GM12875 (cell line): ENCODE results near the gene EPAS1.
"Not testable (repeated sequence)": the region's sequence is repeated elsewhere in the genome, so short reads cannot be mapped to it uniquely, and the experiment has no call there.

Source experiments
- H3K4me3 ChIP-seq: one replicate; pipeline ENCODE4 v1.5.1; 2011; ENCODE audit warnings: low read depth, low read length, control low read depth
- TF ChIP-seq, protein P1 (sequence below): IDR thresholded peaks from 2 replicates; pipeline ENCODE4 v1.5.1; 2011; ENCODE audit warnings: low read depth, mild to moderate bottlenecking, control low read depth, inconsistent platforms, low read length, moderate library complexity, borderline replicate concordance; ENCODE audit not compliant: insufficient read depth

Gene EPAS1

DNA sequence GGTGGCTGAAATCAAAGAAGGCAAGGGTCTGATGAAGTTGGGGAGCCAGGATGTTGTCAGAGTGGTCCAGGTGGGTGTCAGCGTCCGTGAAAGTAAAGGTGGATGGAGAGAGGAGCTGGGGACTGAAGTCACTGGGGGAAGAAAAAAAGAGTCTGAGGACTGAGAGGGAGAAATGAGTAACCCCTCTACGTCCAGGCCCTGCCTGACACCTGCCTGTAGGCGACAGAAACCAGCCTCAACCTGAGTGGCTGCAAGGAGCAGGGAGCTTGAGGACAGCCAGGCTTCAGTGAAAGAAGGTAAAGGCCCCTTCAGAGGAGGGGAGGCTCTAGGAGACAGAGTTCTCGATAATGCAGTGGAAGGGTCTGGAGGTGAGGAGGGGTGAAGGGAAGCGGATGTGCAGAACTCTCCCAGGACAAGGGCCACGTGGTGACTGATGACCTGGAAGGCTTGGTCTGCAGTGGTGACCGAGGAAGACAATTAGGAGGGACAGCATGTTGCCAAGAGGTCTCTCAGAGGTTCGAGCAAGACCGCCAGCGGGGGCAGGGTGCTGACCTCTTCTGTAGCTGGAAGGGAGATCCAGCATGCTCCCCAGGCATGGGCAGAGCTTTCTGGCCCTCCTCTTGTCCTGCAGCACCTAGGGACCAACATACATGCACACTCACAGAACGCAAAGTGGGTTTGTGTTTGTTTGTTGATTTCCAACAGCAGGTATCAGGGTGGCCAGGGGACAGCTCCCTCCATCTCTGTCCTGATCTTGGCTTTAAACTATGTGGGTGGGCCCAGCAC lies 95.5 kb downstream of the EPAS1 start:
- TF ChIP-seq, protein P1, sequence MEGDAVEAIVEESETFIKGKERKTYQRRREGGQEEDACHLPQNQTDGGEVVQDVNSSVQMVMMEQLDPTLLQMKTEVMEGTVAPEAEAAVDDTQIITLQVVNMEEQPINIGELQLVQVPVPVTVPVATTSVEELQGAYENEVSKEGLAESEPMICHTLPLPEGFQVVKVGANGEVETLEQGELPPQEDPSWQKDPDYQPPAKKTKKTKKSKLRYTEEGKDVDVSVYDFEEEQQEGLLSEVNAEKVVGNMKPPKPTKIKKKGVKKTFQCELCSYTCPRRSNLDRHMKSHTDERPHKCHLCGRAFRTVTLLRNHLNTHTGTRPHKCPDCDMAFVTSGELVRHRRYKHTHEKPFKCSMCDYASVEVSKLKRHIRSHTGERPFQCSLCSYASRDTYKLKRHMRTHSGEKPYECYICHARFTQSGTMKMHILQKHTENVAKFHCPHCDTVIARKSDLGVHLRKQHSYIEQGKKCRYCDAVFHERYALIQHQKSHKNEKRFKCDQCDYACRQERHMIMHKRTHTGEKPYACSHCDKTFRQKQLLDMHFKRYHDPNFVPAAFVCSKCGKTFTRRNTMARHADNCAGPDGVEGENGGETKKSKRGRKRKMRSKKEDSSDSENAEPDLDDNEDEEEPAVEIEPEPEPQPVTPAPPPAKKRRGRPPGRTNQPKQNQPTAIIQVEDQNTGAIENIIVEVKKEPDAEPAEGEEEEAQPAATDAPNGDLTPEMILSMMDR: no peak
- H3K4me3 ChIP-seq: no peak overlapping the region

- TF ChIP-seq, protein P1: no peak
- H3K4me3 ChIP-seq: no peak overlapping the region
These were observed 96.2 kb downstream of the EPAS1 start for GRCh38 chr2:46393347-46393820.

GRCh38 chr2:46393865-46394264 lies 96.7 kb downstream of the EPAS1 start:
- TF ChIP-seq, protein P1: no peak
- no peak overlapping the region for H3K4me3 ChIP-seq

GRCh38 chr2:46394649-46395510 lies 97.7 kb downstream of the EPAS1 start:
- TF ChIP-seq, protein P1: no peak
- no peak overlapping the region for H3K4me3 ChIP-seq

DNA sequence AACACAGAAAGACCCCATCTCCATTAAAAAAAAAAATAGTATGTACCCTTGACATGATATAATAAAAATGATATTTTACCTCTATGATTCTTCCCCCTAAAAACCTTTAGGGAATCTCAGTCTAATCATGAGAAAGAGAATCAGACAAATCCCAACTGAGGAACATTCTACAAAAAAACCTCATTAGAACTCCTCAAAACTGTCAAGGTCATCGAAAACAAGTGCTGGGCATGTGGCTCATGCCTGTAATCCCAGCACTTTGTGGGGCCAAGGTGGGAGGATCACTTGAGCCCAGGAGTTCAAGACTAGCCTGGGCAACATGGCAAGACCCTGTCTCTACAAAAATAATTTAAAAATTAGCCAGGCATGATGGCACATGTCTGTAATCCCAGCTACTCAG lies 98.5 kb downstream of the EPAS1 start:
- H3K4me3 ChIP-seq: not testable (repeated sequence)

GRCh38 chr2:46400016-46400415 lies 102.8 kb downstream of the EPAS1 start:
- no peak overlapping the region for H3K4me3 ChIP-seq
- TF ChIP-seq, protein P1: no peak

- TF ChIP-seq, protein P1: no peak
- H3K4me3 ChIP-seq: no peak overlapping the region
These were observed 105.7 kb downstream of the EPAS1 start for GRCh38 chr2:46402874-46403273.
